DMS 273 (cell line): Measurements from ENCODE around the gene TTLL10.

Experiments
- DNase-seq: peaks from one replicate; lab custom pipeline; 2025; ENCODE audit not compliant: unreplicated experiment; lab: John Stamatoyannopoulos, UW

TTLL10 gene

DNA sequence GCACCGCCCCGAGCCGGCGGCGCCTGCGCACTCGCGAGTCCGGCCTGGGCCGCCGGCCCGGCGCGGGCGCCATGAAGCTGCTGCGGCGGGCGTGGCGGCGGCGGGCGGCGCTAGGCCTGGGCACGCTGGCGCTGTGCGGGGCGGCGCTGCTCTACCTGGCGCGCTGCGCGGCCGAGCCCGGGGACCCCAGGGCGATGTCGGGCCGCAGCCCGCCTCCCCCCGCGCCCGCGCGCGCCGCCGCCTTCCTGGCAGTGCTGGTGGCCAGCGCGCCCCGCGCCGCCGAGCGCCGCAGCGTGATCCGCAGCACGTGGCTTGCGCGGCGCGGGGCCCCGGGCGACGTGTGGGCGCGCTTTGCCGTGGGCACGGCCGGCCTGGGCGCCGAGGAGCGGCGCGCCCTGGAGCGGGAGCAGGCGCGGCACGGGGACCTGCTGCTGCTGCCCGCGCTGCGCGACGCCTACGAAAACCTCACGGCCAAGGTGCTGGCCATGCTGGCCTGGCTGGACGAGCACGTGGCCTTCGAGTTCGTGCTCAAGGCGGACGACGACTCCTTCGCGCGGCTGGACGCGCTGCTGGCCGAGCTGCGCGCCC is 58.6 kb downstream of the TTLL10 start, which contains the start of gene B3GALT6:
B3GALT6 (plus strand) TSS at position 30 of the 588 bp plus-strand sequence; CDS start at position 72, 42 bp downstream.
- DNase-seq: no peak

- no peak for DNase-seq
These were observed 59.3 kb downstream of the TTLL10 start for GRCh38 chr1:1232796-1233566.

- DNase-seq: no peak
These were observed 59.9 kb downstream of the TTLL10 start for GRCh38 chr1:1233567-1233892.

GRCh38 chr1:1234180-1234808 is 60.6 kb downstream of the TTLL10 start:
- DNase-seq: no peak

- no peak for DNase-seq
These were observed 61.5 kb downstream of the TTLL10 start for GRCh38 chr1:1235016-1235744.

DNA sequence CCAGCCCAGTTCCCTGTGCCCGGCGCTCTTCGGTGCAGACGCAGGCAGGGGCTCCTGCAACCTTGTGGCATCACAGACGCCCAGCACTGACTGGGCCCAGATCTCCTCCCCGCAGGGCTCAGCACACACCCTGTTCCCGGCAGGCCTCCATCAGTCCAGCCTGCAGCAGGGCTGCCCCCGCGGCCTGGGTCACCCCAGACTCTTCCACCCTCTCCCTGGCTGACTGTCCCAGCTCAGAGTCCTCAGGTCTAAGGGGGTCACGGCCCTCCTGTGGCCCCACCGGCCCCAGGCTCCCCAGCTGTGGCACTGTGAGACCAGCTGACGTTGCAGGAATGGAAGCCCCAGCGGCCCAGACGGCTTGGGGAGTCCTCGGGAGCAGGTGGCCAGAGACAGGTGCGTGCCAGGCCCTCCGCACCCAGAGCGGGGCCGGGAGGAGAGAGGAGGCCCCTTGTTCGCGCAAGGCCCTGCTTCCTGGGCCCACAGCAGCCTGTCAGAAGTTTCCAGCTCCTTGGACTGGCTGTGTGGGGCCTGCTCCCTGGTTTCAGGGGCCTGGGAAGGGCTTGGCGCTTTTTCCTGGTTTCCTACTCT is 62.6 kb downstream of the TTLL10 start:
- peak; percentile 64 for DNase-seq

- no peak for DNase-seq
These were observed 63.5 kb downstream of the TTLL10 start for GRCh38 chr1:1236945-1237873.

DNA sequence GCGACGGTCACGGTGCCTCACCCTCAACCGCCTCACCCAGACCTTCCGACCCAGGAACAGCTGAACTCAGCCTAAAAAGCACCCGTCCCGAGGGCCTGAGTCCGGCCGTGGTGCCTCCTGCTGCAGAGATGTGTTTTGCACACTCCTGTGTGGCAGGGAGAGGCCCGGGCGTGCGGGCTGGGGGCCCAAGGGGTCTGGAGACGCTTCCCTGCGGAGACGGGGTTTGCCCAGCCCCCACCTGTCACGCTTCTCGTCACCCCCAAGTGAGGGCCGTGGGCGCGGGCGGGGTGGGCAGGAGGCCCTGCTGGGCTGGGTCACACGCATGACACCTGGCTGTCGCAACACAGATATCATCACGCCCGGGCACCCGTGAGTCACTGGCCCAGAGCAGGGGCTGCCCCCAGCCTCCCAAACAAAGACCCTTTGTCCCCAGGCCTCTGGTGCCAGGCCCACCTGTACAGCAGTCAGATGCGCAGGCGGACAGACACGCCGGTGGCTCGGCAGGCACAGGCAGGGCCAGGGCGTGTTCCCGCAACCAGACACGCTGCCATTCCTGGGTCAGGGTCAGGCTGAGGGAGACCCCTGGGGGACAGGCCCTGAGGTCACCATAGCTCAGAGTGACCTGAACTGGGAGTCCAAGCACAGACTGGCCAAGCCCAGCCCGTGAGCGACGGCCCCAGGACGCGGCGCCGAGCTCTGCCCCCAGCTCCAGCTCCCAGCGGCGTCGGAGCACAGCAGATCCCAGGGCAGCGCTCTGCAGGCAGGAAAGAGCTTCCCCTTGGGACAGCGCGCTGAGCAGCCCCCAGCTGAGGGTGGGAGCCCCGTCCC is 64.4 kb downstream of the TTLL10 start:
- DNase-seq: peak; percentile 57

DNA sequence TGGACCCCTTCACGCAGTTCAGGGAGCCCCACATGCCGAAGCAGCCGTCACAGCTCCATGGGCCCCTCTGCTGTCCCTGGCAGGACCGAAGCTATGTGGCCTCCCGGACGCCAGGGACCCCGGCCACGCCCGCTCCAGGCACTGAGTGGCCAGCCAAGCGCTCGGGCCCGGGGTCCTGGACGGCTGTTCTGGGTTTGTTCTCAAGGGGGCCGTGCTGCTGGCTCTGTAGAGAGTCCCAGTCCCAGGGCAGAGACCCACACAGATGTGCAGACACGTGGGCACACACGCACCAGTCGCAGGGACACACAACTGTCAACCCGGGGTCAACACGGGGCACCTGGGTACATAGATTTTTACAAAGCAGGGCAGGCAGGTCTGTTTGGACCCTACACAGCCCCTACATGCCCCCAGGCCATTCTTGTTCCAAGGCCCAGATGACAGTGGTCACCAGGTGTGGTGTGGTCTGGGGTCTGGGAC is 65.1 kb downstream of the TTLL10 start:
- no peak for DNase-seq

GRCh38 chr1:1239227-1239613 is 65.5 kb downstream of the TTLL10 start:
- no peak for DNase-seq

GRCh38 chr1:1239614-1240347 is 66.1 kb downstream of the TTLL10 start:
- DNase-seq: no peak

GRCh38 chr1:1240348-1240732 is 66.7 kb downstream of the TTLL10 start:
- DNase-seq: no peak

GRCh38 chr1:1240822-1241587 is 67.3 kb downstream of the TTLL10 start:
- DNase-seq: peak; percentile 63

- no peak for DNase-seq
These were observed 68.0 kb downstream of the TTLL10 start for GRCh38 chr1:1241588-1242219.

GRCh38 chr1:1242461-1243265 is 69.0 kb downstream of the TTLL10 start:
- peak; percentile 55 for DNase-seq

DNA sequence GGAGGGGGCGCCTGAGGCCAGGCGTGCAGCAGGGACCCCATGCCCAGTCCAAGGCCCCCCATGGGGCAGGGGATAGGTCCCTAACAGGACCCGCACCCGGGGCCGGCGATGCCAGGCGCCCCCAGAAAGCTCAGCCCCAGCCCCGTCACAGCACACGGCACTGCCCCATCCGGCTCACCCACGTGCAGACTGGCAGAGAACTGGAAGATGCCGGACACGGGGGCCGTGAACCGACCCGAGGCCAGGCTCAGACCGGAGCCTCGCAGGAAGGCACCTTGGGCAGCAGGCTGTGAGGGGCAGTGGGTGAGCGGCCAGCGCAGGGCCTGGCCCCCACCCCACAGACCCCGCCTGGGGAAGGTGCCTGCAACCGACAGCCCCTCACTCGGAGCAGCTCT is 69.6 kb downstream of the TTLL10 start:
- DNase-seq: no peak

DNA sequence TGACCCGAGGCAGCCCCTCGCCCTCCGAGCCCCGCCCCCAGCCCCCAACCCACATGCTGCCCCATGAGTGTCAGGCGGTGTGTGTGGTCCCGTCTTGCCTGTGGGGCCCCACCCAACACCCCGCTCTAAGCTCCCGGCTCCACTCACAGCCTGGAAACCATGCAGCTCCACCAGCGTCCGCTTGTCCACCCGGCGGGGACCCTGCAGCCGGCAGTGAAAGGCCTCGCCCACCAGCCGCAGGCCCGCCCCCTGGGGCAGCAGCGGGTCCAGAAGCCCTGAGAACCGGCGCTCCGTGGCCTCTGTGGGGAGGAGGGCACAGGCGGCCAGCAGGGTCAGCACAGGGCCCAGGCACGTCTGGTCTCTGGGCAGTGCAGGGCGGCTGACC is 70.1 kb downstream of the TTLL10 start:
- DNase-seq: peak; percentile 54
